CD4-positive, alpha-beta memory T cell (primary cell): Measurements from ENCODE around the gene SPPL3. TPM values are rescaled to one million over a fixed set of nuclear protein-coding genes. Genes with fewer than 3 reads are reported as not detected.

ENCODE experiments used
- CTCF ChIA-PET: fragments of 350-600 bp; sonication (Branson Sonifier 250); formaldehyde crosslinking; loops from one replicate; lab custom pipeline; 2021; ENCODE audit warnings: inconsistent platforms; ENCODE audit not compliant: partially characterized antibody; lab: Charles Lee
- POLR2A ChIA-PET: fragments of 350-600 bp; sonication (Branson Sonifier 250); formaldehyde crosslinking; loops from one replicate; lab custom pipeline; 2021; ENCODE audit not compliant: partially characterized antibody; lab: Charles Lee
- DNase-seq, 5 donors: peaks; one replicate each; pipeline versions ENCODE4 v3.0.0 to v3.0.0-alpha.2; 2020 to 2022; ENCODE audit warnings: mixed read lengths in 1 of 5
- H3K27ac ChIP-seq: one replicate; pipeline ENCODE4 v1.7.0; 2013; ENCODE audit warnings: low read depth, low read length
- H3K27me3 ChIP-seq: 2 replicates; pipeline ENCODE4 v1.7.0; 2013; ENCODE audit warnings: mild to moderate bottlenecking, low read length, moderate library complexity; ENCODE audit not compliant: insufficient read depth
- H3K36me3 ChIP-seq: 2 replicates; pipeline ENCODE4 v1.7.0; 2013; ENCODE audit warnings: mild to moderate bottlenecking, low read length, moderate library complexity; ENCODE audit not compliant: insufficient read depth
- H3K4me1 ChIP-seq: 2 replicates; pipeline ENCODE4 v1.7.0; 2013; ENCODE audit warnings: mild to moderate bottlenecking, low read length, moderate library complexity; ENCODE audit not compliant: insufficient read depth
- H3K4me3 ChIP-seq, 2 donors: one replicate each; pipeline ENCODE4 v1.7.0; 2013; ENCODE audit warnings: low read length in 2 of 2, mild to moderate bottlenecking in 1 of 2
- H3K9me3 ChIP-seq, 2 donors: one replicate each; pipeline ENCODE4 v1.7.0; 2013; ENCODE audit warnings: low read length in 2 of 2, control low read depth in 1 of 2; ENCODE audit not compliant: control insufficient read depth in 1 of 2
- H3K27ac Mint-ChIP-seq, 7 donors: one replicate each; pipeline ENCODE4 v1.8.0; 2020 to 2021; ENCODE audit warnings: mixed read lengths in 7 of 7, mild to moderate bottlenecking in 6 of 7, inconsistent platforms in 3 of 7, moderate library complexity in 3 of 7
- H3K27me3 Mint-ChIP-seq, 2 donors: one replicate each; pipeline ENCODE4 v1.8.0; 2020 to 2021; ENCODE audit warnings: mixed read lengths in 2 of 2
- H3K36me3 Mint-ChIP-seq, 2 donors: one replicate each; pipeline ENCODE4 v1.8.0; 2020 to 2021; ENCODE audit warnings: mixed read lengths in 2 of 2, inconsistent platforms in 1 of 2, mild to moderate bottlenecking in 1 of 2
- H3K4me1 Mint-ChIP-seq, 4 donors: one replicate each; pipeline ENCODE4 v1.8.0; 2020 to 2021; ENCODE audit warnings: mixed read lengths in 4 of 4, mild to moderate bottlenecking in 1 of 4
- H3K4me3 Mint-ChIP-seq, 8 donors: one replicate each; pipeline ENCODE4 v1.8.0; 2020 to 2021; ENCODE audit warnings: mixed read lengths in 8 of 8, mild to moderate bottlenecking in 7 of 8, moderate library complexity in 6 of 8, inconsistent platforms in 3 of 8
- H3K9me3 Mint-ChIP-seq, 8 donors: one replicate each; pipeline ENCODE4 v1.8.0; 2020 to 2021; ENCODE audit warnings: mixed read lengths in 8 of 8, mild to moderate bottlenecking in 5 of 8, inconsistent platforms in 3 of 8, moderate library complexity in 1 of 8
- intact Hi-C: fragments of 100-400 bp; cut with micrococcal nuclease; formaldehyde crosslinking; loops from one replicate; pipeline ENCODE4 v1.15.1; 2023
- polyA plus RNA-seq, 2 donors: library from polyadenylated mRNA; unstranded; fragments of 300-500 nt; fragmentation: Illumina TruSeq; gene quantifications; one replicate each; pipeline ENCODE4 v1.2.3, GENCODE V29; 2021
- total RNA-seq, 2 experiments: library from RNA; stranded (reverse); gene quantifications; one replicate each; pipeline ENCODE4 v1.2.3, GENCODE V29; 2021

The SPPL3 gene
- total and polyA plus RNA-seq, 4 experiments from 2014 or later, result 7.4 to 49.4 (median 44.8) TPM

DNA sequence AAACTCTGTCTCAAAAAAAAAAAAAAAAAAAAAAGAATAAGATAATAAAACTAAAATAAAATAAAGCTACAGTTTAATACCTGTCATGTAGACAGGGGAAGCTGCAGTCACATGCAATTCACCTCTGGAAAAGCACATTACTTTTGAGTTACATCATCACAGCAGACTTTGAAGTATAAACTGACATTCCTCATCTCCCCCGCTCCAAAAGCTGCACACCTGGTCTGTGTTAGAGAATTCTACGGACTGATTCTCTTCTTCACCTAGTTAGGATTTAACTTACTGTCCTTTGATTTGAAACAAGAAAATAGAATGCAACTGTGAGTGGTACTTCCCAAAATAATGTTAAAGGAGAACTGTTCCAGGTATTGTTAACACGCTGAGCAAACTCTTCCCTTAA lies 25.1 kb downstream of the SPPL3 start:
- no peak overlapping the region for H3K27ac ChIP-seq
- H3K4me1 Mint-ChIP-seq, result peaks cover 28 to 65% (median 51%) of the 10 kb centered on the region in 4 donors
- H3K27me3 ChIP-seq, result no peaks in the 10 kb centered on the region
- H3K9me3 ChIP-seq, result no peaks in the 10 kb centered on the region
- no peaks in the 10 kb centered on the region for H3K27me3 Mint-ChIP-seq
- H3K4me3 Mint-ChIP-seq, result no peak overlapping the region
- peaks cover 6% of the 10 kb centered on the region for H3K4me1 ChIP-seq
- DNase-seq, result no peak
- intact Hi-C loops, result no loop called here
- no peaks in the 10 kb centered on the region for H3K9me3 Mint-ChIP-seq
- H3K36me3 Mint-ChIP-seq, result peaks cover 3 to 9% of the 10 kb centered on the region in 2 donors
- peak overlapping the region in 1 of 7 donors; percentile 55 for H3K27ac Mint-ChIP-seq
- ChIA-PET POLR2A (no interaction called here), CTCF (interaction anchor here (0.6 to 1.4 kb wide), 2 partner anchors 9 to 85 kb away, joined by 3 read pairs; no protein-coding TSS in a partner anchor)
- H3K4me3 ChIP-seq, result no peak overlapping the region
- no peaks in the 10 kb centered on the region for H3K36me3 ChIP-seq

DNA sequence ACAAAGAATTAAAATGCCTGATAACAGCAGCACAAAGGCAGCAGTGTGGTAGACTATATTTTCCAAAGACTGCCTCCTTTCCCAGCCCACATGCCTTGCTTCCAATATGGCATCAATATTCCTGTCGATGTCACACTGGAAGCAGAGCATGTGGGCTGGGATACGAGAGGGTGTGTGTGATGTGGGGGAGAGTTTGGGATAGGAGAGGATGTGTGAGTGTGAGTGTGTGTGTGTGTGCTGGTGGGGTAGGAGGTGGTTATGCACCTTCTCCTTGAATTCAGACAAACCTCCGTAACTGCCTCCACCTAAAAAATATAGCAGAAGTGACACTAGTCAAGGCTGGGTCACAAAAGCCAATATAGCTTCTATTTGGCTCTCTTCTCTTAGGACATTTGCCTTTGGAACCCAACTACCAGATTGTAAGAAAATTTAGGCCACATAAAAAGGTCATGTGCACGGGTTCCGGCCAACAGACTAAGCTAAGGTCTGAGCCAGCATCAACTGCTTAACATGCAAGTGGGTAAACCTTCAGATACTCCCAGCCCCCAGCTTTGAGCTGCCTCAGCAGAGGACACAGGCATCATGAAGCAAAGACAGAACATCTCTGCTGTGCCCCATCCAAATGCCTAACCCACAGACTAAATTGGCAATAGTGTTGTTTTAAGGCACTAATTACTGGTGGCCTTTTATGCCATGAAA lies 29.5 kb downstream of the SPPL3 start:
- ChIA-PET POLR2A (no interaction called here), CTCF (no interaction called here)
- no peaks in the 10 kb centered on the region for H3K9me3 ChIP-seq
- no peak overlapping the region for H3K27ac ChIP-seq
- no peaks in the 10 kb centered on the region for H3K9me3 Mint-ChIP-seq
- no peak overlapping the region for H3K4me3 ChIP-seq
- peak overlapping the region in 1 of 7 donors; percentile 37 for H3K27ac Mint-ChIP-seq
- peak overlapping the region in 2 of 8 donors; percentile 25 to 29 for H3K4me3 Mint-ChIP-seq
- peaks cover 38 to 64% (median 51%) of the 10 kb centered on the region in 4 donors for H3K4me1 Mint-ChIP-seq
- DNase-seq, result no peak
- H3K36me3 Mint-ChIP-seq, result peaks cover 6 to 9% of the 10 kb centered on the region in 2 donors
- no peaks in the 10 kb centered on the region for H3K27me3 ChIP-seq
- no peaks in the 10 kb centered on the region for H3K27me3 Mint-ChIP-seq
- intact Hi-C loops, result no loop called here
- H3K36me3 ChIP-seq, result no peaks in the 10 kb centered on the region
- H3K4me1 ChIP-seq, result peaks cover 25% of the 10 kb centered on the region

DNA sequence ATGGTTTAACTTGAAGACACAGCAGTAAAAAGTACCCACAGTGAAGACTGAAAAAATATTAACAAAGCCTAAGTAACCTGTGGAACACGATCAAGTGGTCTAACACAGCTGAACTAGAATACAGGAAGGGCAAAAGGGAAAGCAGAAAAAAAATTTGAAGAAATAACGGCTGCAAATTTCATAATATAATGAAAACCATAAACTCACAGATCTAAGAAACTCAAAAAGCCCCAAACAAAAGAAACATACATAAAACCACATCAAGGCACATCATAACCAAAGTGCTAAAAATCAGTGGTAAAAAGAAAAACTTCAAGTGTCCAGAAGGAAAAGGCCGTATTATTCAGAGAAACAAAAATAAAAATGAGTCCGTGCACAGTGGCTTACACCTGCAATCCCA lies 30.9 kb downstream of the SPPL3 start:
- peak overlapping the region in 4 of 8 donors; percentile 53 to 61 (median 56) for H3K4me3 Mint-ChIP-seq
- Histone ChIP-seq H3K36me3 (no peaks in the 10 kb centered on the region), H3K4me3 (no peak overlapping the region), H3K4me1 (peaks cover 25% of the 10 kb centered on the region), H3K27ac (no peak overlapping the region), H3K9me3 (no peaks in the 10 kb centered on the region), H3K27me3 (no peaks in the 10 kb centered on the region)
- CTCF ChIA-PET, result no interaction called here
- peaks cover 5 to 6% of the 10 kb centered on the region in 2 donors for H3K36me3 Mint-ChIP-seq
- intact Hi-C loops, result no loop called here
- H3K4me1 Mint-ChIP-seq, result peaks cover 35 to 61% (median 48%) of the 10 kb centered on the region in 4 donors
- no peak for DNase-seq
- POLR2A ChIA-PET, result no interaction called here
- no peaks in the 10 kb centered on the region for H3K9me3 Mint-ChIP-seq
- peak overlapping the region in 3 of 7 donors; percentile 38 to 65 (median 39) for H3K27ac Mint-ChIP-seq
- no peaks in the 10 kb centered on the region for H3K27me3 Mint-ChIP-seq

DNA sequence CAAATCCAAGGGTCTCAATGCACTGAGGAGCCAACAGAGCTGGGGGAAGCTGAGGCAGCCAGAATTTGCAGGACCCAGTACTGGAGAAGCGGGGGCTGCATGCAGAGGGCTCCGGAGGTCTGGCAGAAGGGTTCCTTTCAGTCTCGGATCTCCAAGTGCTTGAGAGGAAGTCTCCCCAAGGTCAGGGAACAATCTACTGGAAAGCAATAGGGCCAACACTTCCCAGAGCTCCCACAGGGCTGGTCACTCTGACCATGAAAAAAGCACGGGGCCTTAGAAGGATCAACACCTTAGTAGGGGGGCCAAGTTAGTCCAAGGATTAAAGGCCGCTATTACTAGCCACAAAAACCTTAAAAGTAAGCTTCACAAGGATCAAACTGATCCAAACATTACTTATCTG lies 31.7 kb downstream of the SPPL3 start:
- POLR2A ChIA-PET, result no interaction called here
- Mint-ChIP-seq H3K27ac (no peak overlapping the region), H3K27me3 (no peaks in the 10 kb centered on the region), H3K9me3 (no peaks in the 10 kb centered on the region), H3K4me1 (peaks cover 35 to 61% (median 48%) of the 10 kb centered on the region in 4 donors), H3K36me3 (peaks cover 5 to 6% of the 10 kb centered on the region in 2 donors), H3K4me3 (peak overlapping the region in 2 of 8 donors; percentile 2 to 54)
- H3K27ac ChIP-seq, result no peak overlapping the region
- H3K36me3 ChIP-seq, result no peaks in the 10 kb centered on the region
- no peaks in the 10 kb centered on the region for H3K9me3 ChIP-seq
- peaks cover 25% of the 10 kb centered on the region for H3K4me1 ChIP-seq
- intact Hi-C loops, result no loop called here
- CTCF ChIA-PET, result no interaction called here
- H3K27me3 ChIP-seq, result no peaks in the 10 kb centered on the region
- no peak overlapping the region for H3K4me3 ChIP-seq
- DNase-seq, result no peak

DNA sequence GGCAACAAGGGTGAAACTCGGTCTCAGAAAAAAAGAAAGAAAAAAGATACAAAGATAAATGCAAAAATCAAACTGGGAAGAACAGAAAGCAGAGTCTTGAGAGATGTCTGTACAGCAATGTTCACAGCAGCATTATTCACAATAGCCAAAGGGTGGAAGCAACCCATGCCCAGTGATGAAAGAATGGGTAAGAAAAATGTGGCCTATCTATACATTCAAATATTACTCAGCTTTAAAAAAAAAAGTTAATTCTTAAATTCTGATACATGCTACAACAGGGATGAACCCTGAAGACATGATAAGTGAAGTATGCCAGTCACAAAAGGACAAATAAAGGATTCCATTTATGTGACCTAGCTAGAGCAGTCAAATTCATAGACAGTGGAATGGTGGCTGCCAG lies 33.7 kb downstream of the SPPL3 start:
- no peak overlapping the region for H3K4me3 ChIP-seq
- H3K9me3 Mint-ChIP-seq, result no peaks in the 10 kb centered on the region
- H3K36me3 ChIP-seq, result no peaks in the 10 kb centered on the region
- no peak overlapping the region for H3K27ac ChIP-seq
- H3K4me3 Mint-ChIP-seq, result no peak overlapping the region
- H3K27ac Mint-ChIP-seq, result peak overlapping the region in 1 of 7 donors; percentile 80
- H3K27me3 Mint-ChIP-seq, result no peaks in the 10 kb centered on the region
- H3K4me1 Mint-ChIP-seq, result peaks cover 30 to 62% (median 42%) of the 10 kb centered on the region in 4 donors
- CTCF ChIA-PET, result interaction anchor here (1.0 kb wide), 1 partner anchor 8 kb away, joined by 3 read pairs; no protein-coding TSS in a partner anchor
- intact Hi-C loops, result no loop called here
- H3K9me3 ChIP-seq, result no peaks in the 10 kb centered on the region
- no peak for DNase-seq
- no peaks in the 10 kb centered on the region for H3K27me3 ChIP-seq
- H3K4me1 ChIP-seq, result peaks cover 25% of the 10 kb centered on the region
- H3K36me3 Mint-ChIP-seq, result peaks cover 0 to 6% of the 10 kb centered on the region in 2 donors
- POLR2A ChIA-PET, result no interaction called here

DNA sequence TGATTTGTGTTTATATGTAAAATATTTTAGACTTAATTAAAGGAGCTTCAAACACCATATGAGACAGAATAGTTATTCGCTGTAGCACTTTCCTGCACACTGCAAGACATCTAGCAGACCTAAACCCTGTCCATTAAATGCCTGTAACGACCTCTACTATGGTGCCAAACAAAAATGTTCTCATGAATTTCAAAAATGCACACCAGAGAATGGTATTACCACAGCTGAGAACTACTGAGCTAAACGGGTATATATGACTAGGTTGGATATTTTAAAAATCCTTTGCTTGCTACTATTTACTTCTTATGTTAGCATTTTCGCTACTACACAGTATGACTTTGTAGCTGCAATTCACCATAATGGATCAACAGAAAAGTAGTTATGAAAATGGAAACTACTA lies 34.8 kb downstream of the SPPL3 start:
- H3K9me3 Mint-ChIP-seq, result no peaks in the 10 kb centered on the region
- Histone ChIP-seq H3K4me1 (peaks cover 19% of the 10 kb centered on the region), H3K27ac (no peak overlapping the region), H3K9me3 (no peaks in the 10 kb centered on the region), H3K27me3 (no peaks in the 10 kb centered on the region), H3K4me3 (no peak overlapping the region), H3K36me3 (no peaks in the 10 kb centered on the region)
- no peak overlapping the region for H3K27ac Mint-ChIP-seq
- CTCF ChIA-PET, result interaction anchor here (0.6 to 1.5 kb wide), 3 partner anchors 9 to 155 kb away, joined by 3 to 6 read pairs (median 3); no protein-coding TSS in a partner anchor
- H3K4me1 Mint-ChIP-seq, result peaks cover 27 to 67% (median 43%) of the 10 kb centered on the region in 4 donors
- intact Hi-C loops, result no loop called here
- POLR2A ChIA-PET, result no interaction called here
- H3K27me3 Mint-ChIP-seq, result no peaks in the 10 kb centered on the region
- H3K4me3 Mint-ChIP-seq, result no peak overlapping the region
- no peak for DNase-seq
- peaks cover 0 to 6% of the 10 kb centered on the region in 2 donors for H3K36me3 Mint-ChIP-seq

DNA sequence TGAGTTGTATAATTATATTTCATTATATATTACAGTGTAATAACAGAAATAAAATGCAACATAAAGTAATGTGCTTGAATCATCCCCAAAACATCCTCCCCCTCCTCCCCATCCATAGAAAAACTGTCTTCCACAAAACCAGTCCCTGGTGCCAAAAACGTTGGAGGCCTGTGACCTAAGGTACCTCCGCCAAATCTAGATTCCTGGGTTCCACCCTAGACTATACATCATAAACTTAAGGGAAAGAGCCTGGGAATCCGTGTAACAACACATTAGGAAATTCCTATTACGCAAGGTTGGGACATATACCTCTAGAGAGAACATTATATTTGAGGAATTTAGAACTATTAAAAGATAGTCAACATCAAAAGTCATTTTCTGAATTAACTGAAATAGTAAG lies 38.0 kb downstream of the SPPL3 start:
- Mint-ChIP-seq H3K4me1 (peaks cover 18 to 56% (median 35%) of the 10 kb centered on the region in 4 donors), H3K9me3 (no peaks in the 10 kb centered on the region), H3K27me3 (no peaks in the 10 kb centered on the region), H3K4me3 (no peak overlapping the region), H3K27ac (peak overlapping the region in 1 of 7 donors; percentile 57), H3K36me3 (peaks cover 3 to 7% of the 10 kb centered on the region in 2 donors)
- Histone ChIP-seq H3K27ac (no peak overlapping the region), H3K27me3 (no peaks in the 10 kb centered on the region), H3K4me3 (no peak overlapping the region), H3K36me3 (no peaks in the 10 kb centered on the region), H3K9me3 (no peaks in the 10 kb centered on the region), H3K4me1 (no peaks in the 10 kb centered on the region)
- POLR2A ChIA-PET, result no interaction called here
- no peak for DNase-seq
- intact Hi-C loops, result no loop called here
- CTCF ChIA-PET, result interaction anchor here (1.0 kb wide), 1 partner anchor 9 kb away, joined by 3 read pairs; no protein-coding TSS in a partner anchor
